ENCODE measurements around the gene RECK. TPM values are rescaled to one million over a fixed set of nuclear protein-coding genes. Genes with fewer than 3 reads are reported as not detected.

Gene RECK
- total and polyA plus RNA-seq, 5 experiments from 2014 or later, result 9.8 to 14.8 (median 13.2) TPM

DNA sequence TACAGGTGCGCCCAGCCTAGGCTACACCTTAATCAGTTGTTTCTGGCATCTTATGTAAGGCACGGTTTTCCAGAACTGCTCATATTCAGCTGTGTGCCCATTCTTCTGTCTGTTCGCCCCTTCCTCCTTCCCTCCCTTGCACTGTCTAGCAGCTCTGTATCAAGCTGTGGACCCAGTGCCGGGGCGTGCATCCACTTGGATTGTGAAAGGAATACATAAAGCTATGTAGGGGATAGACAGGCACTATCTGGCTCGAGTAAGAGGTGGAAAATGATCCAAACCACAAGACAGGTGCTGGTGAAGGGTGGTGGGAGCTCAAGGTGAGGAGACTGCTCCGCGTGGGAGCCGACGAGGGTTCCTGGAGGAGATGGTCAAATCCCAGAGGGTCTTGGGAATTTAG, 101.8 kb downstream of the RECK start:
- H3K4me3 Mint-ChIP-seq, result peak overlapping the region in 9 of 10 donors; percentile 44 to 97 (median 94)
- H3K4me1 Mint-ChIP-seq, result peaks cover 51 to 75% (median 72%) of the 10 kb centered on the region in 4 donors
- POLR2A ChIA-PET, result interaction anchor here (0.6 to 3.1 kb wide), 3 partner anchors 10 to 27 kb away, joined by 3 to 19 read pairs (median 6); no protein-coding TSS in a partner anchor
- H3K27me3 Mint-ChIP-seq, result no peaks in the 10 kb centered on the region
- ATAC-seq (no peak), DNase-seq (no peak)
- H3K36me3 Mint-ChIP-seq, result no peaks in the 10 kb centered on the region
- peak overlapping the region in 9 of 10 donors; percentile 7 to 97 (median 61) for H3K27ac Mint-ChIP-seq
- no peaks in the 10 kb centered on the region for H3K9me3 Mint-ChIP-seq

- Mint-ChIP-seq H3K27ac (peak overlapping the region in 9 of 10 donors; percentile 7 to 97 (median 61)), H3K27me3 (no peaks in the 10 kb centered on the region), H3K9me3 (no peaks in the 10 kb centered on the region), H3K4me1 (peaks cover 55 to 79% (median 76%) of the 10 kb centered on the region in 4 donors), H3K36me3 (peaks cover 0 to under 1% (median 0%) of the 10 kb centered on the region in 3 donors), H3K4me3 (peak overlapping the region in 8 of 10 donors; percentile 1 to 97 (median 94))
- POLR2A ChIA-PET, result interaction anchor here (0.9 to 3.1 kb wide), 4 partner anchors 9 to 26 kb away, joined by 3 to 19 read pairs (median 5); no protein-coding TSS in a partner anchor
- ATAC-seq, result no peak
- DNase-seq, result no peak
These were observed 102.2 kb downstream of the RECK start for GRCh38 chr9:36138901-36139300.

DNA sequence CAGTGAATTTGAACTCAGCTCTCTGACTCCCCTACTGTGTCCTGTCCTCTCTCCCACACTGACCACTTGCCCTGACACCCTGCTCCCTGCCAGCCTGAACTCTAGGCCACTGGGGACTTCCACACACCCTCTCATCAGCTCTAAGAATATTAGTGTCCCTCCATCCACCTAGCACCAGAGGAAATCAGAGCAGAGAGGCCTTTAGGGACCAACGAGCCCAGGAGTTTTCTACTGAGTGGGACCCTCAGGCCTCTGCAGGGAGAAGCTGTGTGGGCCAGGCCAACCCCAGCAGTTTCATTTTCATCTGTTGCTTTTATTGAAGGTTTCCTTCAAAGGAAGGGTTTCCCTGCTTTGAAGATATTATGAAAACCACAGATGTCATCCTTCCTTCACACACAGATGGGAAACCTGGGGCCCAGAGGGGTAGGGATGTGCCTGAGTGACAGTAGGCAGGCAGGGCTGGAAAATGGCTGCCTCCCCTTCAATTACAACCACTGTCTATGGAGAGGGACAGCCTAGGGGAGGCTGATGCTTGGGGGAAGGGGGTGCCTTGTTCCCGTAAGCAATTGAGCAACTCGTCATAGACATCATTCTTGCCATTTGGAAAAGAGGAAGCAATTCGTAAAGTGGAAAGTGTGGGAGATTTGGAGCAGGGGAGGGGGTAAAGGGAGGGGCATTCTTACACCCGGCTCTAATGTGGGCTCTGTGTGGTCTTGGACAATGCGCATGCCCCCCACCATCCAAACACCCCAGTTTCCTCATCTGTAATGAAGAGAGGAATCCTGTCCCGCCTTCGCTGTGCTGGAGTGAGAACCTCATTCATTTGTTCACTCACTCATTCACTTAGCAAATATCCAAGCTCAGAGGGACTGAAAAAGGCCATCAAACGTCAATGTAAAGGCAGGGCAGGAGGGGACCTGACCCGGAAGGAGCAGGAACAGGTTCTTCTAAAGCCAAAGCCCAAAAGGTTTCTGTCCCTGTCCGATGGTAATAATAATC, 103.7 kb downstream of the RECK start:
- Mint-ChIP-seq H3K4me1 (peaks cover 69 to 93% (median 90%) of the 10 kb centered on the region in 4 donors), H3K27me3 (no peaks in the 10 kb centered on the region), H3K27ac (peak overlapping the region; percentile 63 to 100 (median 88)), H3K36me3 (peaks cover 3 to 4% (median 4%) of the 10 kb centered on the region in 3 donors), H3K4me3 (peak overlapping the region; percentile 27 to 95 (median 72)), H3K9me3 (peaks cover 0 to 7% (median 2%) of the 10 kb centered on the region in 9 donors)
- DNase-seq (peak in 4 of 10 donors; percentile 34 to 50 (median 40)), ATAC-seq (peak in 1 of 2 donors; percentile 14)
- POLR2A ChIA-PET, result interaction anchor here (0.6 to 1.6 kb wide), 5 partner anchors 8 to 24 kb away, joined by 3 to 6 read pairs (median 4); no protein-coding TSS in a partner anchor

DNA sequence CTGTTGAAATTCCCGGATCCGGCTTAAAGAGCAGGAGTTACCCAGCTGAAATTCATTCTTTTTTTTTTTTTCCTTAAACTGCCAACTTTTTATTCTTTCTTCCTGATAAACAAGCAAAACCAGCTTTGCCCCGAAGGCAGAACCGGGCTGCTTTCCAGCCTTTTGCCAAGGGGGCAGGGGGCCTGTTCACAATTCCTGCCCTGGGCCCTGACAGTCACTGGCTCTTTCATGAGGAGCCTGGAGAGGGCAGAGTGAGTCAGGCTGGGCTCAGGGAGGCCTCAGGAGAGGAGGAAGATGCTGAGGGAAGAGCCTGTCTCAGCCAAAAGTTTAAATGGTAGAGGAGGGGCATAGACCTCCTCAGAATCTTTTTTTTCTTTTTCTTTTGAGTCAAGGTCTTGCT, 104.6 kb downstream of the RECK start:
- H3K27ac Mint-ChIP-seq, result peak overlapping the region in 8 of 10 donors; percentile 55 to 100 (median 86)
- H3K4me1 Mint-ChIP-seq, result peaks cover 74 to 94% (median 93%) of the 10 kb centered on the region in 4 donors
- H3K9me3 Mint-ChIP-seq, result peaks cover 0 to 16% (median 9%) of the 10 kb centered on the region in 9 donors
- ATAC-seq (no peak), DNase-seq (no peak)
- peak overlapping the region; percentile 31 to 95 (median 90) for H3K4me3 Mint-ChIP-seq
- peaks cover 8 to 13% (median 12%) of the 10 kb centered on the region in 3 donors for H3K36me3 Mint-ChIP-seq
- no peaks in the 10 kb centered on the region for H3K27me3 Mint-ChIP-seq
- POLR2A ChIA-PET, result interaction anchor here (0.6 to 1.6 kb wide), 4 partner anchors 9 to 25 kb away, joined by 3 to 7 read pairs (median 5); no protein-coding TSS in a partner anchor

GRCh38 chr9:36141761-36142160, 105.0 kb downstream of the RECK start:
- H3K9me3 Mint-ChIP-seq, result peaks cover 0 to 18% (median 10%) of the 10 kb centered on the region in 9 donors
- DNase-seq, result no peak
- POLR2A ChIA-PET, result interaction anchor here (1.0 to 1.6 kb wide), 4 partner anchors 9 to 25 kb away, joined by 3 to 7 read pairs (median 5); no protein-coding TSS in a partner anchor
- H3K4me1 Mint-ChIP-seq, result peaks cover 76 to 97% (median 95%) of the 10 kb centered on the region in 4 donors
- peak overlapping the region; percentile 74 to 100 (median 88) for H3K27ac Mint-ChIP-seq
- H3K27me3 Mint-ChIP-seq, result no peaks in the 10 kb centered on the region
- H3K4me3 Mint-ChIP-seq, result peak overlapping the region in 9 of 10 donors; percentile 26 to 95 (median 91)
- no peak for ATAC-seq
- H3K36me3 Mint-ChIP-seq, result peaks cover 10 to 15% (median 14%) of the 10 kb centered on the region in 3 donors

DNA sequence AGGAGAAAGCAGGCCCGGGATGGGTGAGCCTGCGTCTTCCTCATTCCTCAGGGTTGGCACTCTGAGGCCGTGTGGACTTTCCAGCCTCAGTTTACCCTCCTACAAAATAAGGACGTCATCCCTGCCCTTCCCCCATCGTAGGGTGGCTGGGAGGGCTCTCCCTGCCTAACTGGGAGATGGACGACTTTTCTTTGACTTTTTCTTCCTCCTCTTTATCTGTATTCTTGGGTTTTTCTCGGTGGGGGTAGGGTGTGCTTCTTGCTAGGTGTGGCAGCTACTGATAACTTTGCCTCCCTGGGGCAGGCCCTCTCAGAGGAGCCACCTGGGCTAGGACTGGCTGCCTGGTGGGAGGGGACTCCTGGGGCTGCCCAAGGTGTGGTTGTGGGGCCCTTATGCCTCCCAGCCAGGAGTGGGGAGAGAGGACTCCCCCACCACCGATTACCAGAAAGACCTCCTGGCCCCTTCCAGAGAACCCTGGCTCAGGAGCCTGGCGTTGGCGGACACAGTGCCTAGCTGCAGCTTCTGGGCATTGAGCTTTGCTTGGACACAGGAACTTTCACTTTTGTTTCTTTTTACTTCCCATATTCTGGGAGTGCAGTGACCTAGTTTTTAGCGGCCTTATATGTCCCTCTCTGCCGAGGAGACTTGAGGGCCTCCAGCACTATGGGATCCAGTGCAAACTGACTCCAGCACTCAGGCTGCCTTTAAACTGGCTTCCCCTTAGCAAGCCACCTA, 106.0 kb downstream of the RECK start:
- no peaks in the 10 kb centered on the region for H3K27me3 Mint-ChIP-seq
- peaks cover 11 to 20% (median 14%) of the 10 kb centered on the region in 3 donors for H3K36me3 Mint-ChIP-seq
- H3K9me3 Mint-ChIP-seq, result peaks cover 0 to 19% (median 12%) of the 10 kb centered on the region in 9 donors
- ATAC-seq (peak in 1 of 2 donors; percentile 24), DNase-seq (no peak)
- H3K4me3 Mint-ChIP-seq, result peak overlapping the region; percentile 77 to 95 (median 90)
- peaks cover 72 to 98% (median 97%) of the 10 kb centered on the region in 4 donors for H3K4me1 Mint-ChIP-seq
- POLR2A ChIA-PET, result interaction anchor here (0.6 to 1.6 kb wide), 5 partner anchors 8 to 987 kb away, joined by 3 to 7 read pairs (median 3); no protein-coding TSS in a partner anchor
- H3K27ac Mint-ChIP-seq, result peak overlapping the region; percentile 94 to 100 (median 97)

DNA sequence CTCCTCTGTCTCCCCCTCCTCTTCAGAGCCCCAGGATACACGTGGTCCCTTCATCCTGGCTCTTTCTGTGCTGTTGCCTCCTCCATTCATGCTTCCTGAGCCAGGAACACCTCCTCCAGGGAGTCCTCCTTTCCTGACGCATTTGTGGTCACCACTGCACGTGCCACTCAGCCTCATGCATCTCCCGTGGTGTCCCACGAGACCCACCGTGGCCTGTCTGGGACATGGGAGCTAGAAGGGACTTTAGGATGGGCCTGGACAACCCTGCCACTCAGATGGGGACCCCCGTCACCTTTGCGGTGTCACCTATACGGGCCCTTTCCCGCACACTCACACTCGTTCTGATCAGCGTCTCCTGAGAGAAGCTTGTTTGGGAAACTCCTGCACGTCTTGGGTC, 106.5 kb downstream of the RECK start:
- POLR2A ChIA-PET, result interaction anchor here (0.6 to 2.2 kb wide), 5 partner anchors 8 to 48 kb away, joined by 3 to 13 read pairs (median 7); partner anchors contain the start of gene CLTA
- DNase-seq (no peak), ATAC-seq (no peak)
- H3K36me3 Mint-ChIP-seq, result peaks cover 11 to 20% (median 14%) of the 10 kb centered on the region in 3 donors
- H3K27ac Mint-ChIP-seq, result peak overlapping the region; percentile 94 to 100 (median 97)
- H3K9me3 Mint-ChIP-seq, result peaks cover 0 to 19% (median 12%) of the 10 kb centered on the region in 9 donors
- H3K27me3 Mint-ChIP-seq, result no peaks in the 10 kb centered on the region
- H3K4me1 Mint-ChIP-seq, result peaks cover 70 to 98% (median 96%) of the 10 kb centered on the region in 4 donors
- peak overlapping the region; percentile 77 to 95 (median 88) for H3K4me3 Mint-ChIP-seq

- peak; percentile 33 to 61 for ATAC-seq
- Mint-ChIP-seq H3K36me3 (peaks cover 11 to 20% (median 14%) of the 10 kb centered on the region in 3 donors), H3K4me3 (peak overlapping the region; percentile 77 to 95 (median 88)), H3K4me1 (peaks cover 59 to 96% (median 92%) of the 10 kb centered on the region in 4 donors), H3K9me3 (peaks cover 0 to 19% (median 12%) of the 10 kb centered on the region in 9 donors), H3K27ac (peak overlapping the region; percentile 94 to 100 (median 97)), H3K27me3 (no peaks in the 10 kb centered on the region)
- DNase-seq, result no peak
- POLR2A ChIA-PET, result interaction anchor here (1.1 to 2.2 kb wide), 6 partner anchors 8 to 46 kb away, joined by 3 to 13 read pairs (median 5); partner anchors contain the start of genes CLTA and GLIPR2
These were observed 107.9 kb downstream of the RECK start for GRCh38 chr9:36144309-36145232.

DNA sequence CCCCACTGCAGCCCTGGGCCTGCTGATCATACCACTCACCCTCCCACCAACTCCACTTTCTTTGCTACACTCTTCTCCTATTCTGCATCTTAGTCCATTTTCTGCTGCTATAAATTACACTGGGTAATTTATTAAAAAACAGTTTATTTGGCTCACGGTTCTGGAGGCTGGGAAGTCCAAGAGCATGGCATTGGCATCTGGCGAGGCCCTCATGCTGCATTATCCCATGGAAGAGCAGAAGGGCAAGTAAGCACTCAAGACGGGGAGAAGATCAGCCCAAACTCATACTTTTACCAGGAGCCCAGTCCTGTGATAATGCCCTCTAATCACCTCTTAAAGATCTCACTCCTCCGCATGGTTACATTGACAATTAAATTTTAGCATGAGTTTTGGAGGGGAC, 109.3 kb downstream of the RECK start:
- no peak for DNase-seq
- H3K36me3 Mint-ChIP-seq, result peaks cover 11 to 21% (median 14%) of the 10 kb centered on the region in 3 donors

GRCh38 chr9:36146651-36147050, 109.9 kb downstream of the RECK start:
- POLR2A ChIA-PET, result interaction anchor here (0.6 to 3.8 kb wide), 2 partner anchors 9 to 187 kb away, joined by 3 to 19 read pairs; partner anchors contain the start of gene GLIPR2
- peak overlapping the region in 7 of 10 donors; percentile 58 to 97 (median 80) for H3K27ac Mint-ChIP-seq
- peak overlapping the region in 4 of 10 donors; percentile 14 to 79 (median 34) for H3K4me3 Mint-ChIP-seq
- no peaks in the 10 kb centered on the region for H3K27me3 Mint-ChIP-seq
- H3K9me3 Mint-ChIP-seq, result peaks cover 0 to 19% (median 12%) of the 10 kb centered on the region in 9 donors
- H3K36me3 Mint-ChIP-seq, result peaks cover 11 to 23% (median 14%) of the 10 kb centered on the region in 3 donors
- DNase-seq (no peak), ATAC-seq (no peak)
- peaks cover 57 to 96% (median 92%) of the 10 kb centered on the region in 4 donors for H3K4me1 Mint-ChIP-seq

More for the DNA sequence above, 109.3 kb downstream of the RECK start:
- H3K9me3 Mint-ChIP-seq, result peaks cover 0 to 19% (median 12%) of the 10 kb centered on the region in 9 donors
- peak overlapping the region in 9 of 10 donors; percentile 27 to 93 (median 85) for H3K4me3 Mint-ChIP-seq
- H3K4me1 Mint-ChIP-seq, result peaks cover 56 to 96% (median 92%) of the 10 kb centered on the region in 4 donors
- no peaks in the 10 kb centered on the region for H3K27me3 Mint-ChIP-seq
- peak overlapping the region in 9 of 10 donors; percentile 0 to 100 (median 97) for H3K27ac Mint-ChIP-seq
- no peak for ATAC-seq
- POLR2A ChIA-PET, result no interaction called here
